Omental fat pad (tissue), 4 donors: ENCODE measurements around the gene SLAMF9. TPM values are rescaled to one million over a fixed set of nuclear protein-coding genes. Genes with fewer than 3 reads are reported as not detected.

ENCODE experiments used
- ATAC-seq: fragments of 150-250 bp; one replicate; pipeline ENCODE4 v1.9.1; 2016; ENCODE audit warnings: mild to moderate bottlenecking, moderate library complexity; ENCODE audit not compliant: low FRiP score
- DNase-seq: peaks from one replicate; pipeline ENCODE4 v3.0.0-alpha.2; 2019; ENCODE audit warnings: low spot score
- CTCF ChIP-seq, 3 donors: fragments of 450-650 bp; IDR thresholded peaks; one replicate each; pipeline ENCODE4 v1.5.1; 2016 to 2017; ENCODE audit warnings: antibody characterized with exemption in 3 of 3, mild to moderate bottlenecking in 3 of 3, moderate library complexity in 2 of 3
- total RNA-seq, 4 donors: library from RNA; depleted of rRNA; stranded (reverse); fragments of >200 nt; gene quantifications; one replicate each; pipeline ENCODE4 v1.1.0, GENCODE V29; 2016

Gene SLAMF9
- total RNA-seq, 4 donors from 2014 or later: 0.56 to 7.2 (median 1.0) TPM; not detected in 1

GRCh38 chr1:159943278-159943640 lies 10.8 kb downstream of the SLAMF9 start:
- ATAC-seq (no peak), DNase-seq (no peak)
- no peak for TF ChIP-seq CTCF (IDR thresholded peaks at IDR 0.05)

GRCh38 chr1:159942632-159943277 lies 11.3 kb downstream of the SLAMF9 start:
- ATAC-seq (no peak), DNase-seq (no peak)
- no peak for TF ChIP-seq CTCF (IDR thresholded peaks at IDR 0.05)

GRCh38 chr1:159941591-159942560 lies 12.2 kb downstream of the SLAMF9 start:
- no peak for TF ChIP-seq CTCF (IDR thresholded peaks at IDR 0.05)
- ATAC-seq (no peak), DNase-seq (no peak)

- no peak for DNase-seq
- ATAC-seq: no peak
- TF ChIP-seq CTCF (IDR thresholded peaks at IDR 0.05): no peak
Observed at GRCh38 chr1:159941141-159941540, 12.9 kb downstream of the SLAMF9 start.

- no peak for TF ChIP-seq CTCF (IDR thresholded peaks at IDR 0.05)
- ATAC-seq (no peak), DNase-seq (no peak)
Observed at GRCh38 chr1:159940006-159940620, 13.9 kb downstream of the SLAMF9 start.

GRCh38 chr1:159939678-159940002 lies 14.4 kb downstream of the SLAMF9 start:
- no peak for ATAC-seq
- no peak for TF ChIP-seq CTCF (IDR thresholded peaks at IDR 0.05)

More at GRCh38 chr1:159939678-159940002, 14.4 kb downstream of the SLAMF9 start:
- DNase-seq: no peak
